ENCODE data around the gene SPEG. TPM values are rescaled to one million over a fixed set of nuclear protein-coding genes. Genes with fewer than 3 reads are reported as not detected.

The SPEG gene
- total RNA-seq, 1 experiment from 2014 or later = 55.3 TPM

DNA sequence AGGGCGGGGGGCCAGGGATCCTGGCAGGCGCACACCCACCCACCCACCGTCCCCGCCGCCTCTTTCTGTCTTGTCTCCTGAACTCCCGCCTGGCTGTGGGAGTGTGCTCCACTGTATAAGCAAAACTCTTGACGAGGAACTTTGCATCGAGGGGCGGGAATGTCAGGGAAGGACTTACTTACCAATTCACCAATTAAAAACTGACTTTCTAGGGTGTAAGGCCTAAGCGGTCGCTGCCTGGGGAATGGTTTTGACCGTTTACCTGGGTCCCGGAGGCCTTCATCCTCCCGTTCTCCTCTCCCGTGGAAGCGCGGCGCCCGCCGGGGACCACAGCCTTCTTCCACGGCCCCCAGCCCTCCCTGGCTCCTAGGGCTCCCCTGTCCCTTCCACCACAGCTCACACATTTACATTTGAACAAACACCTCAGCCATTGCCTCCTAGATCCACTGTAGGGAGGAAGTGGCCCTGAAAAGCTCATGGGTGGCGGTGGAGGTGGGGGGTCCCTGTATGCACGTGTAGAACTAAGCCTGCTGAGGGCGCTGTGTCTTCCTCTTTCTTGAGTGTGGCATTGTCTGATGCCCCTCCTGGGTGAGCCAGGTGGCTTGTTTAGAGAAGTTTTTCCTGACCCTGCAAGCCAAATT is 88.5 kb downstream of the SPEG start:
- peak; percentile 12 for ATAC-seq
- Mint-ChIP-seq H3K9me3 (no peaks in the 10 kb centered on the region), H3K4me3 (peak overlapping the region; percentile 71), H3K27me3 (ENCODE audit: low read depth) (peaks cover 31% of the 10 kb centered on the region), H3K36me3 (no peaks in the 10 kb centered on the region), H3K4me1 (peaks cover 64% of the 10 kb centered on the region), H3K27ac (no peak overlapping the region)
- peak; percentile 56 for DNase-seq (ENCODE audit: low spot score)
- ChIA-PET CTCF (interaction anchor here (0.6 to 41.3 kb wide), 29 partner anchors 8 to 652 kb away, joined by 3 to 2316 read pairs (median 5); partner anchors contain the start of genes ASIC4, DNPEP, GMPPA and SPEG), POLR2A (interaction anchor here (1.2 kb wide), 1 partner anchor 30 kb away, joined by 3 read pairs; no protein-coding TSS in a partner anchor)
- TF ChIP-seq, protein P1, sequence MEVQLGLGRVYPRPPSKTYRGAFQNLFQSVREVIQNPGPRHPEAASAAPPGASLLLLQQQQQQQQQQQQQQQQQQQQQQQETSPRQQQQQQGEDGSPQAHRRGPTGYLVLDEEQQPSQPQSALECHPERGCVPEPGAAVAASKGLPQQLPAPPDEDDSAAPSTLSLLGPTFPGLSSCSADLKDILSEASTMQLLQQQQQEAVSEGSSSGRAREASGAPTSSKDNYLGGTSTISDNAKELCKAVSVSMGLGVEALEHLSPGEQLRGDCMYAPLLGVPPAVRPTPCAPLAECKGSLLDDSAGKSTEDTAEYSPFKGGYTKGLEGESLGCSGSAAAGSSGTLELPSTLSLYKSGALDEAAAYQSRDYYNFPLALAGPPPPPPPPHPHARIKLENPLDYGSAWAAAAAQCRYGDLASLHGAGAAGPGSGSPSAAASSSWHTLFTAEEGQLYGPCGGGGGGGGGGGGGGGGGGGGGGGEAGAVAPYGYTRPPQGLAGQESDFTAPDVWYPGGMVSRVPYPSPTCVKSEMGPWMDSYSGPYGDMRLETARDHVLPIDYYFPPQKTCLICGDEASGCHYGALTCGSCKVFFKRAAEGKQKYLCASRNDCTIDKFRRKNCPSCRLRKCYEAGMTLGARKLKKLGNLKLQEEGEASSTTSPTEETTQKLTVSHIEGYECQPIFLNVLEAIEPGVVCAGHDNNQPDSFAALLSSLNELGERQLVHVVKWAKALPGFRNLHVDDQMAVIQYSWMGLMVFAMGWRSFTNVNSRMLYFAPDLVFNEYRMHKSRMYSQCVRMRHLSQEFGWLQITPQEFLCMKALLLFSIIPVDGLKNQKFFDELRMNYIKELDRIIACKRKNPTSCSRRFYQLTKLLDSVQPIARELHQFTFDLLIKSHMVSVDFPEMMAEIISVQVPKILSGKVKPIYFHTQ (CRISPR knock-in tag; IDR thresholded peaks at IDR 0.05) = no peak
- TF ChIP-seq PREB (CRISPR knock-in tag; IDR thresholded peaks at IDR 0.05; ENCODE audit: borderline replicate concordance) (no peak), TP53 (CRISPR knock-in tag; IDR thresholded peaks at IDR 0.05) (no peak), ZNF416 (CRISPR knock-in tag; IDR thresholded peaks at IDR 0.05) (no peak), ATF1 (CRISPR knock-in tag; IDR thresholded peaks at IDR 0.05) (no peak), SMAD3 (CRISPR knock-in tag; IDR thresholded peaks at IDR 0.05; ENCODE audit: borderline replicate concordance) (no peak), ATF6 (CRISPR knock-in tag; IDR thresholded peaks at IDR 0.05) (no peak), PRRX2 (CRISPR knock-in tag; IDR thresholded peaks at IDR 0.05) (no peak), ZNF281 (CRISPR knock-in tag; IDR thresholded peaks at IDR 0.05) (no peak), ZNF121 (CRISPR knock-in tag; IDR thresholded peaks at IDR 0.05) (no peak), RORB (CRISPR knock-in tag; IDR thresholded peaks at IDR 0.05) (no peak), ZNF219 (CRISPR knock-in tag; IDR thresholded peaks at IDR 0.05; ENCODE audit: borderline replicate concordance) (no peak), ZNF423 (CRISPR knock-in tag; IDR thresholded peaks at IDR 0.05) (peak; percentile 93), CBFB (CRISPR knock-in tag; IDR thresholded peaks at IDR 0.05; ENCODE audit: low read depth) (no peak), ZSCAN18 (CRISPR knock-in tag; IDR thresholded peaks at IDR 0.05) (0 out of 2 replicates have a peak, but pooled peaks have one; percentile 11), HMGA2 (CRISPR knock-in tag; IDR thresholded peaks at IDR 0.05) (no peak)
- TF ChIP-seq, protein P2, sequence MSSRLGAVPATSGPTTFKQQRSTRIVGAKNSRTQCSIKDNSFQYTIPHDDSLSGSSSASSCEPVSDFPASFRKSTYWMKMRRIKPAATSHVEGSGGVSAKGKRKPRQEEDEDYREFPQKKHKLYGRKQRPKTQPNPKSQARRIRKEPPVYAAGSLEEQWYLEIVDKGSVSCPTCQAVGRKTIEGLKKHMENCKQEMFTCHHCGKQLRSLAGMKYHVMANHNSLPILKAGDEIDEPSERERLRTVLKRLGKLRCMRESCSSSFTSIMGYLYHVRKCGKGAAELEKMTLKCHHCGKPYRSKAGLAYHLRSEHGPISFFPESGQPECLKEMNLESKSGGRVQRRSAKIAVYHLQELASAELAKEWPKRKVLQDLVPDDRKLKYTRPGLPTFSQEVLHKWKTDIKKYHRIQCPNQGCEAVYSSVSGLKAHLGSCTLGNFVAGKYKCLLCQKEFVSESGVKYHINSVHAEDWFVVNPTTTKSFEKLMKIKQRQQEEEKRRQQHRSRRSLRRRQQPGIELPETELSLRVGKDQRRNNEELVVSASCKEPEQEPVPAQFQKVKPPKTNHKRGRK (CRISPR knock-in tag; IDR thresholded peaks at IDR 0.05; ENCODE audit: borderline replicate concordance) = no peak
- TF ChIP-seq, protein P3, sequence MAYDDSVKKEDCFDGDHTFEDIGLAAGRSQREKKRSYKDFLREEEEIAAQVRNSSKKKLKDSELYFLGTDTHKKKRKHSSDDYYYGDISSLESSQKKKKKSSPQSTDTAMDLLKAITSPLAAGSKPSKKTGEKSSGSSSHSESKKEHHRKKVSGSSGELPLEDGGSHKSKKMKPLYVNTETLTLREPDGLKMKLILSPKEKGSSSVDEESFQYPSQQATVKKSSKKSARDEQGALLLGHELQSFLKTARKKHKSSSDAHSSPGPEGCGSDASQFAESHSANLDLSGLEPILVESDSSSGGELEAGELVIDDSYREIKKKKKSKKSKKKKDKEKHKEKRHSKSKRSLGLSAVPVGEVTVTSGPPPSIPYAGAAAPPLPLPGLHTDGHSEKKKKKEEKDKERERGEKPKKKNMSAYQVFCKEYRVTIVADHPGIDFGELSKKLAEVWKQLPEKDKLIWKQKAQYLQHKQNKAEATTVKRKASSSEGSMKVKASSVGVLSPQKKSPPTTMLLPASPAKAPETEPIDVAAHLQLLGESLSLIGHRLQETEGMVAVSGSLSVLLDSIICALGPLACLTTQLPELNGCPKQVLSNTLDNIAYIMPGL (CRISPR knock-in tag; IDR thresholded peaks at IDR 0.05) = 0 out of 2 replicates have a peak, but pooled peaks have one; percentile 21
- TF ChIP-seq, protein P4, sequence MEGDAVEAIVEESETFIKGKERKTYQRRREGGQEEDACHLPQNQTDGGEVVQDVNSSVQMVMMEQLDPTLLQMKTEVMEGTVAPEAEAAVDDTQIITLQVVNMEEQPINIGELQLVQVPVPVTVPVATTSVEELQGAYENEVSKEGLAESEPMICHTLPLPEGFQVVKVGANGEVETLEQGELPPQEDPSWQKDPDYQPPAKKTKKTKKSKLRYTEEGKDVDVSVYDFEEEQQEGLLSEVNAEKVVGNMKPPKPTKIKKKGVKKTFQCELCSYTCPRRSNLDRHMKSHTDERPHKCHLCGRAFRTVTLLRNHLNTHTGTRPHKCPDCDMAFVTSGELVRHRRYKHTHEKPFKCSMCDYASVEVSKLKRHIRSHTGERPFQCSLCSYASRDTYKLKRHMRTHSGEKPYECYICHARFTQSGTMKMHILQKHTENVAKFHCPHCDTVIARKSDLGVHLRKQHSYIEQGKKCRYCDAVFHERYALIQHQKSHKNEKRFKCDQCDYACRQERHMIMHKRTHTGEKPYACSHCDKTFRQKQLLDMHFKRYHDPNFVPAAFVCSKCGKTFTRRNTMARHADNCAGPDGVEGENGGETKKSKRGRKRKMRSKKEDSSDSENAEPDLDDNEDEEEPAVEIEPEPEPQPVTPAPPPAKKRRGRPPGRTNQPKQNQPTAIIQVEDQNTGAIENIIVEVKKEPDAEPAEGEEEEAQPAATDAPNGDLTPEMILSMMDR (IDR thresholded peaks at IDR 0.05) = 0 out of 2 replicates have a peak, but pooled peaks have one; percentile 43
